ENCODE results near the gene DCAF6. TPM values are rescaled to one million over a fixed set of nuclear protein-coding genes. Genes with fewer than 3 reads are reported as not detected.

Gene DCAF6
- total RNA-seq, 4 donors from 2014 or later: 99.6 to 137 (median 115) TPM

- Histone ChIP-seq H3K4me1 (peaks cover 0 to 23% (median 0%) of the 10 kb centered on the region in 3 donors), H3K27ac (no peak overlapping the region), H3K36me3 (peaks cover 0 to 29% of the 10 kb centered on the region in 2 donors), H3K27me3 (no peaks in the 10 kb centered on the region), H3K9me3 (no peaks in the 10 kb centered on the region), H3K4me3 (no peak overlapping the region)
- TF ChIP-seq CTCF (IDR thresholded peaks at IDR 0.05) (no peak), POLR2AphosphoS5 (IDR thresholded peaks at IDR 0.05) (no peak), POLR2A (IDR thresholded peaks at IDR 0.05) (no peak)
- no peak for ATAC-seq
- WGBS, 2 donors (ENCODE audit: low coverage in 1 of 2): 79 to 94% methylated on average over 2 to 3 of the region's 3 CpGs
Measured at GRCh38 chr1:167968569-167968968, 32.1 kb downstream of the DCAF6 start.

DNA sequence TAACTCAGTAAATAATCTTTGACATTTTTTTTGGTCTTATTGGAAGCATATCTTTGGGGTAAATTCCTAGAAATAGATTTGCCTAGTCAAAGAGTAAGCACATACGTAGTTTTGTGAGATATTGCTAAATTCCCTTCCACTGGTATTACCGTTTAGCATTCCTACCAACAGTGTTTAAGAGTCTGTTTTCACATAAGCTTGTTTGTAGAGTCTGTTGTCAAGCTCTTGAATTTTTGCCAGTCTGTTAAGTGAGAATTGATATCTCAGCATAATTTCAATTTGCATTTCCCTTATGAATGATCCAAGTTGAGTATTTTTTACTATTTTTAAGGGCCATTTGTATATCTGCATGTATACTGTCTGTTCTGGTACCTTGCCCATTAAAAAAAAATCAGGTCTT lies 37.3 kb downstream of the DCAF6 start:
- TF ChIP-seq EP300 (IDR thresholded peaks at IDR 0.05) (no peak), POLR2AphosphoS5 (IDR thresholded peaks at IDR 0.05) (no peak), POLR2A (IDR thresholded peaks at IDR 0.05) (no peak), CTCF (IDR thresholded peaks at IDR 0.05) (no peak)
- 65 to 67% methylated on average over 2 of the region's 2 CpGs for WGBS, 2 donors (ENCODE audit: low coverage in 1 of 2)
- Histone ChIP-seq H3K27ac (no peak overlapping the region), H3K9me3 (no peaks in the 10 kb centered on the region), H3K36me3 (peaks cover 0 to 34% of the 10 kb centered on the region in 2 donors), H3K4me3 (no peak overlapping the region), H3K27me3 (no peaks in the 10 kb centered on the region), H3K4me1 (peaks cover 0 to 12% (median 0%) of the 10 kb centered on the region in 3 donors)
- no peak for ATAC-seq

- no peak for ATAC-seq
Measured at GRCh38 chr1:167974698-167975097, 38.2 kb downstream of the DCAF6 start.

GRCh38 chr1:167977245-167977644 lies 40.8 kb downstream of the DCAF6 start:
- no peak for ATAC-seq
- H3K36me3 ChIP-seq: peaks cover 0 to 27% of the 10 kb centered on the region in 2 donors
- H3K4me3 ChIP-seq: no peak overlapping the region
- no peak overlapping the region for H3K27ac ChIP-seq
- H3K27me3 ChIP-seq: no peaks in the 10 kb centered on the region
- peaks cover 0 to 12% (median 0%) of the 10 kb centered on the region in 3 donors for H3K4me1 ChIP-seq
- H3K9me3 ChIP-seq: no peaks in the 10 kb centered on the region
- TF ChIP-seq POLR2A (IDR thresholded peaks at IDR 0.05) (no peak), POLR2AphosphoS5 (IDR thresholded peaks at IDR 0.05) (no peak), EP300 (IDR thresholded peaks at IDR 0.05) (no peak), CTCF (IDR thresholded peaks at IDR 0.05) (no peak)
- WGBS, 2 donors (ENCODE audit: low coverage in 1 of 2): 94% methylated on average over 1 of the region's 1 CpG; no CpG with 5 or more reads in 1 of the 2 donors

More at GRCh38 chr1:167974698-167975097, 38.2 kb downstream of the DCAF6 start:
- peaks cover 0 to 12% (median 0%) of the 10 kb centered on the region in 3 donors for H3K4me1 ChIP-seq
- TF ChIP-seq POLR2A (IDR thresholded peaks at IDR 0.05) (no peak), EP300 (IDR thresholded peaks at IDR 0.05) (no peak), CTCF (IDR thresholded peaks at IDR 0.05) (no peak), POLR2AphosphoS5 (IDR thresholded peaks at IDR 0.05) (no peak)
- H3K27me3 ChIP-seq: no peaks in the 10 kb centered on the region
- WGBS, 2 donors (ENCODE audit: low coverage in 1 of 2): 84 to 86% methylated on average over 4 of the region's 4 CpGs
- H3K9me3 ChIP-seq: no peaks in the 10 kb centered on the region
- H3K27ac ChIP-seq: no peak overlapping the region
- H3K4me3 ChIP-seq: no peak overlapping the region
- H3K36me3 ChIP-seq: peaks cover 0 to 33% of the 10 kb centered on the region in 2 donors

DNA sequence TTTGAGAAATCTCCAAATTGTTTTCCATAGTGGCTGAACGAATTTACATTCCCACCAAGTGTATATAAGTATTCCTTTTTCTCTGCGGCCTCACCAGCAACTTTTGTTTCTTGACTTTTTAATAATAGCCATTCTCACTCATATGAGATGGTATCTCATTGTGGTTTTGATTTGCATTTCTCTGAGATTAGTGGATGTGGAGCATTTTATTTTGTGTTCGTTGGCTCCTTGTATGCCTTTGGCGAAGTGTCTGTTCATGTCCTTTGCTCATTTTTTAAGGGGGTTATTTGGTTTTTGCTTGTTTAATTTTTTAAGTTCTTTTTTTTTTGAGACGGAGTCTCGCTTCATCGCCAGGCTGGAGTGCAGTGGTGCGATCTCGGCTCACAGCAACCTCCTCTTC lies 45.5 kb downstream of the DCAF6 start:
- TF ChIP-seq POLR2A (IDR thresholded peaks at IDR 0.05) (no peak), POLR2AphosphoS5 (IDR thresholded peaks at IDR 0.05) (no peak), CTCF (IDR thresholded peaks at IDR 0.05) (no peak), EP300 (IDR thresholded peaks at IDR 0.05) (no peak)
- Histone ChIP-seq H3K4me1 (peaks cover 0 to 9% (median 0%) of the 10 kb centered on the region in 3 donors), H3K9me3 (no peaks in the 10 kb centered on the region), H3K27ac (no peak overlapping the region), H3K36me3 (peaks cover 0 to 10% of the 10 kb centered on the region in 2 donors), H3K27me3 (no peaks in the 10 kb centered on the region), H3K4me3 (no peak overlapping the region)
- WGBS, 2 donors (ENCODE audit: low coverage in 1 of 2): 98 to 100% methylated on average over 4 to 9 of the region's 9 CpGs
- no peak for ATAC-seq

All from gastroesophageal sphincter (tissue), 4 donors.